ENCODE measurements around the gene SIT1. TPM values are rescaled to one million over a fixed set of nuclear protein-coding genes. Genes with fewer than 3 reads are reported as not detected.
A peak's percentile ranks its signal among the peaks of the same experiment; 100 is the strongest.
"Not testable (repeated sequence)": the region's sequence is repeated elsewhere in the genome, so short reads cannot be mapped to it uniquely, and the experiment has no call there.

Gene SIT1
- polyA plus RNA-seq, 10 donors: 0.15 to 2.5 (median 0.33) TPM; not detected in 4

- peak in 1 of 3 donors; percentile 44 for DNase-seq
Observed at GRCh38 chr9:35660966-35661415, 10.3 kb upstream of the SIT1 start.

- DNase-seq: no peak
Observed at GRCh38 chr9:35659340-35659739, 8.6 kb upstream of the SIT1 start.

GRCh38 chr9:35658968-35659220 is 8.2 kb upstream of the SIT1 start:
- no peak for DNase-seq

GRCh38 chr9:35658137-35658967 is 7.6 kb upstream of the SIT1 start, which contains the start of gene CCDC107:
Gene CCDC107, plus strand, starts transcription at chr9:35658292. Its CDS starts 88 bp downstream, at chr9:35658380.
- DNase-seq: peak; percentile 85 to 96 (median 94)

GRCh38 chr9:35657546-35658136 is 6.9 kb upstream of the SIT1 start, which contains the start of gene RMRP:
Gene RMRP, minus strand, starts transcription at chr9:35658019.
- DNase-seq: peak; percentile 99

- no peak for DNase-seq
Observed at GRCh38 chr9:35656831-35657545, 6.3 kb upstream of the SIT1 start.

- DNase-seq: no peak
Observed at GRCh38 chr9:35656348-35656747, 5.6 kb upstream of the SIT1 start.

GRCh38 chr9:35653611-35654010 is 2.9 kb upstream of the SIT1 start:
- no peak for DNase-seq

GRCh38 chr9:35652829-35653209 is 2.1 kb upstream of the SIT1 start:
- DNase-seq: no peak

- no peak for DNase-seq
Observed at GRCh38 chr9:35651956-35652828, 1.5 kb upstream of the SIT1 start.

- DNase-seq: peak in 1 of 3 donors; percentile 51
Observed at GRCh38 chr9:35649431-35650340, 1.0 kb downstream of the SIT1 start.

GRCh38 chr9:35646533-35647265 is 4.0 kb downstream of the SIT1 start:
- peak; percentile 90 to 98 (median 96) for DNase-seq

- peak in 1 of 3 donors; percentile 57 for DNase-seq
Observed at GRCh38 chr9:35646153-35646532, 4.6 kb downstream of the SIT1 start.

- DNase-seq: not testable (repeated sequence)
Observed at GRCh38 chr9:35645736-35646135, 5.0 kb downstream of the SIT1 start.

- no peak for DNase-seq
Observed at GRCh38 chr9:35643046-35643445, 7.7 kb downstream of the SIT1 start.

GRCh38 chr9:35641478-35641877 is 9.3 kb downstream of the SIT1 start:
- DNase-seq: not testable (repeated sequence)

- DNase-seq: not testable (repeated sequence)
Observed at GRCh38 chr9:35640431-35640830, 10.3 kb downstream of the SIT1 start.

- no peak for DNase-seq
Observed at GRCh38 chr9:35639631-35640030, 11.1 kb downstream of the SIT1 start.

- not testable (repeated sequence) for DNase-seq
Observed at GRCh38 chr9:35639225-35639624, 11.5 kb downstream of the SIT1 start.

GRCh38 chr9:35638751-35639150 is 12.0 kb downstream of the SIT1 start:
- DNase-seq: not testable (repeated sequence)

Measured in muscle of back (tissue), 11 donors.